A673 (cell line): ENCODE results near the gene IGF2BP1.

ENCODE experiments used
- CTCF ChIP-seq: fragments of 300-800, 200-600 bp; sonication (generic); conservative IDR thresholded peaks from 2 replicates; pipeline ENCODE4 v1.5.1; 2017; ENCODE audit warnings: low read depth, mild to moderate bottlenecking, antibody characterized with exemption, low read length, moderate library complexity, mixed read lengths
- EZH2 ChIP-seq: fragments of 200-600 bp; sonication (generic); IDR thresholded peaks from 2 replicates; pipeline ENCODE4 v1.6.1; 2017; ENCODE audit warnings: borderline replicate concordance, low read depth, mild to moderate bottlenecking, mixed read lengths, antibody characterized with exemption, low read length; ENCODE audit not compliant: poor library complexity, severe bottlenecking

- no peak for TF ChIP-seq CTCF
- no peak for TF ChIP-seq EZH2
These were observed 1.6 kb downstream of the IGF2BP1 start for GRCh38 chr17:48998587-48999440.
